RWPE2 (cell line): ENCODE data around the gene SYNGR1.

Experiments used
- ATAC-seq: fragments of 200-7000 bp; cut with Tn5 transposase; 3 replicates; pipeline ENCODE4 v1.9.1; 2021; ENCODE audit warnings: low read depth
- DNase-seq: peaks from one replicate; pipeline ENCODE4 v3.0.0-alpha.2; 2020; ENCODE audit warnings: low spot score
- H3K27ac ChIP-seq: fragments of 450-650 bp; 2 replicates; pipeline ENCODE4 v1.5.1; 2017; ENCODE audit warnings: mild to moderate bottlenecking; ENCODE audit not compliant: poor library complexity, severe bottlenecking
- H3K27me3 ChIP-seq: fragments of 250-450 bp; sonication (Bioruptor Pico); 2 replicates; pipeline ENCODE4 v1.5.1; 2021; ENCODE audit warnings: mild to moderate bottlenecking, moderate library complexity; ENCODE audit not compliant: insufficient read depth, poor library complexity, severe bottlenecking
- H3K36me3 ChIP-seq: fragments of 250-450 bp; sonication (Bioruptor Pico); 2 replicates; pipeline ENCODE4 v1.5.1; 2020; ENCODE audit warnings: low read depth, mild to moderate bottlenecking, moderate library complexity
- H3K4me1 ChIP-seq: fragments of 250-450 bp; sonication (Bioruptor Pico); 2 replicates; pipeline ENCODE4 v1.5.1; 2021; ENCODE audit warnings: mild to moderate bottlenecking, moderate library complexity; ENCODE audit not compliant: insufficient read depth, poor library complexity, severe bottlenecking
- H3K4me3 ChIP-seq: fragments of 250-450 bp; sonication (Bioruptor Pico); 2 replicates; pipeline ENCODE4 v1.5.1; 2021; ENCODE audit warnings: mild to moderate bottlenecking, moderate library complexity; ENCODE audit not compliant: severe bottlenecking
- H3K9me3 ChIP-seq: fragments of 250-450 bp; sonication (Bioruptor Pico); 2 replicates; pipeline ENCODE4 v1.5.1; 2021; ENCODE audit warnings: mild to moderate bottlenecking, moderate library complexity; ENCODE audit not compliant: severe bottlenecking
- TF ChIP-seq, protein P1 (sequence below): fragments of 450-650 bp; IDR thresholded peaks from one replicate; pipeline ENCODE4 v1.5.1; 2017; ENCODE audit warnings: mild to moderate bottlenecking, moderate library complexity; ENCODE audit not compliant: poor library complexity, severe bottlenecking

The SYNGR1 gene

DNA sequence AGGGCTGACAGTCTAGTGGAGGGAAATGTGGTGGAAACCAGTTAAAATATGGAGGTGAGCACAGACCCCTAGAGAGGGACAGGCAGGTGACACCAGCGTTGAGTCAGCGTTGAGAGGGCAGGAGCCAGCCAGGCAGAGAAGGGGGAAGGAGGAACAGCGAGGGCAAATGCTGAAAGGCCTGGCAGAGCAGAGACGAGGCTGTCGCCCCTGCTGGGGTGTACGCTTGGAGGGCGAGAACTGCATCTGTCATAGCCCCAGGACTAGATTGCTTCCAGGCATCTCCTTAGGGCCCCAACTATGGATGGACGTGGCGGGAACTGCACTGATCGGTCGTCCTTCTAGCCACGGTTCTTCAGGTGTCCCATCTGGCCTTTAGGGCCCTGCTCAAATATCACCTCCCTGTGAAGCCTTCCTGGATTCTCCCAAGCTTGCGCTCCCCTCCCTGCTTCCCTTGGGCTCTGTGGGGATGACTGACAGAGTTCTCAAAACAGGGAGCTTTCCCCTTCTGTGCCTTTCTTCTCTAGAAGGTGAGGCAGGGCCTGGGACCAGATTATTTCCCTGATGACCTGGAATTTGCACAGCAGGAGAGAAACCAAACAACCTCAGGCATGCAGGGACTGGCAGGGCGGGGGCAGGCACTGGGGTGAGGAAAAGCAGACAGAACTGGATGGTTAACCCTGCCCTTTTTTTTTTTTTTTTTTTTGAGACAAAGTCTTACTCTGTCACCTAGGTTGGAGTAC, 11.1 kb downstream of the SYNGR1 start:
- H3K27ac ChIP-seq, result no peak overlapping the region
- H3K4me1 ChIP-seq, result no peaks in the 10 kb centered on the region
- TF ChIP-seq, protein P1, sequence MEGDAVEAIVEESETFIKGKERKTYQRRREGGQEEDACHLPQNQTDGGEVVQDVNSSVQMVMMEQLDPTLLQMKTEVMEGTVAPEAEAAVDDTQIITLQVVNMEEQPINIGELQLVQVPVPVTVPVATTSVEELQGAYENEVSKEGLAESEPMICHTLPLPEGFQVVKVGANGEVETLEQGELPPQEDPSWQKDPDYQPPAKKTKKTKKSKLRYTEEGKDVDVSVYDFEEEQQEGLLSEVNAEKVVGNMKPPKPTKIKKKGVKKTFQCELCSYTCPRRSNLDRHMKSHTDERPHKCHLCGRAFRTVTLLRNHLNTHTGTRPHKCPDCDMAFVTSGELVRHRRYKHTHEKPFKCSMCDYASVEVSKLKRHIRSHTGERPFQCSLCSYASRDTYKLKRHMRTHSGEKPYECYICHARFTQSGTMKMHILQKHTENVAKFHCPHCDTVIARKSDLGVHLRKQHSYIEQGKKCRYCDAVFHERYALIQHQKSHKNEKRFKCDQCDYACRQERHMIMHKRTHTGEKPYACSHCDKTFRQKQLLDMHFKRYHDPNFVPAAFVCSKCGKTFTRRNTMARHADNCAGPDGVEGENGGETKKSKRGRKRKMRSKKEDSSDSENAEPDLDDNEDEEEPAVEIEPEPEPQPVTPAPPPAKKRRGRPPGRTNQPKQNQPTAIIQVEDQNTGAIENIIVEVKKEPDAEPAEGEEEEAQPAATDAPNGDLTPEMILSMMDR, result no peak
- H3K4me3 ChIP-seq, result no peak overlapping the region
- no peak for DNase-seq
- no peaks in the 10 kb centered on the region for H3K27me3 ChIP-seq
- no peaks in the 10 kb centered on the region for H3K36me3 ChIP-seq
- peak; percentile 52; the same call in 2 of the 3 replicates for ATAC-seq
- H3K9me3 ChIP-seq, result no peaks in the 10 kb centered on the region

DNA sequence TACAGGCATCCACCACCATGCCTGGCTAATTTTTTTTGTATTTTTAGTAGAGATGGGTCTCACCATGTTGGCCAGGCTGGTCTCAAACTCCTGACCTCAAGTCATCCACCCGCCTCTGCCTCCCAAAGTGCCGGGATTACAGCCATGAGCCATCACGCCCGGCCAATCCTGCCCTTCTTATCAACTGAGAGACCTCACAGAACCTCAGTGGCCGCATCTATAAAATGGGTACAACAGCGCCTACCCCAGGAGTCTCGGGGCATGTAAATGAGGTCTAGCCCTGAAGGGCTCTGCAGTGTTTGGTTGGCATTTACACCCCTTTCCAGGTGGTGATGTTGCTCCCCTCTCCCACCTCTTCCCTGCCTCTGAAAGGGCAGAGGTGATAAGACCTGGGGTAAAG, 11.7 kb downstream of the SYNGR1 start:
- Histone ChIP-seq H3K9me3 (no peaks in the 10 kb centered on the region), H3K27ac (no peak overlapping the region), H3K4me1 (no peaks in the 10 kb centered on the region), H3K4me3 (no peak overlapping the region), H3K27me3 (no peaks in the 10 kb centered on the region), H3K36me3 (no peaks in the 10 kb centered on the region)
- TF ChIP-seq, protein P1, result no peak
- no peak for DNase-seq
- ATAC-seq, result no peak

DNA sequence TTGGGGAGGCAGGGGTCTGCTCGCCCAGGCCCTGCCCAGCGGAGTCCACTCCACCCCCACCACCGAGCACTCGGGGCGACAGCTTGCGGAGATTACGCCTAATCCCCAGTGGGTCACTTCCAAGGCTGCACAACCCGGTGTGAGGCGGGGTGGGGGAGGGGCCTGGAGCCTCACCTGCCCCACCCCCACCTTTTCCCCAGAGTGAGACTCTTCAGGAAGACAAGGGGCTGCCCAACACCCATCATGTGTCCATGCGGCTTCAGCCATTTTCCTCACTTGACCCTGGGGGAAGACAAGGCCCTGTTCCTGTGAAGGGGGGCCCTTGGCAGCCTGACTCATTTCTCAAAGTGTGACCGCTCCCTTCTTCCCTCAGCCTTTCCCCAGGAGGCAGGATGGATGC, 12.5 kb downstream of the SYNGR1 start:
- DNase-seq (no peak), ATAC-seq (0 out of 3 replicates have a peak, but pooled peaks have one; percentile 20)
- H3K27ac ChIP-seq, result no peak overlapping the region
- no peaks in the 10 kb centered on the region for H3K36me3 ChIP-seq
- TF ChIP-seq, protein P1, result no peak
- H3K4me3 ChIP-seq, result no peak overlapping the region
- H3K9me3 ChIP-seq, result no peaks in the 10 kb centered on the region
- H3K4me1 ChIP-seq, result no peaks in the 10 kb centered on the region
- no peaks in the 10 kb centered on the region for H3K27me3 ChIP-seq

DNA sequence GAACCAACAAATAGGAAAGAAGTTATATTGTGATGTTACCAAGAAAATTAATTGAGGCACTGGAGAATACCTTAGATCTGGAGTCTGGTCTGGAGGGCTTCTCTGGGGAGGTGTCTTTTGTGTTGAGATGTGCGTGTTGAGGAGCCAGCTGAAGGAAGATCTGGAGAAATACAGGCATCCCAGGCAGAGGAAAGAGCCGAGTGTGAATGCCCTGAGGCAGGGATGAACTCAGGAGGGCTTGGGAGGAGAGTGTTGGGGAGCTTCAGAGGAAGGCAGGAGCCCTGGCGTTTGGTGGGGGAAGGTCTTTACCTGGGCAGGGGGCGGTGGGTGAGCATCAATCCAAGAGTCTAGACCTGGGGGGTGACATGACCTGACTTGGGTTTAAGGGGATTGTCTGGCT, 13.1 kb downstream of the SYNGR1 start:
- Histone ChIP-seq H3K9me3 (no peaks in the 10 kb centered on the region), H3K4me1 (no peaks in the 10 kb centered on the region), H3K4me3 (no peak overlapping the region), H3K27me3 (no peaks in the 10 kb centered on the region), H3K36me3 (no peaks in the 10 kb centered on the region), H3K27ac (no peak overlapping the region)
- DNase-seq, result no peak
- TF ChIP-seq, protein P1, result no peak
- ATAC-seq, result no peak

DNA sequence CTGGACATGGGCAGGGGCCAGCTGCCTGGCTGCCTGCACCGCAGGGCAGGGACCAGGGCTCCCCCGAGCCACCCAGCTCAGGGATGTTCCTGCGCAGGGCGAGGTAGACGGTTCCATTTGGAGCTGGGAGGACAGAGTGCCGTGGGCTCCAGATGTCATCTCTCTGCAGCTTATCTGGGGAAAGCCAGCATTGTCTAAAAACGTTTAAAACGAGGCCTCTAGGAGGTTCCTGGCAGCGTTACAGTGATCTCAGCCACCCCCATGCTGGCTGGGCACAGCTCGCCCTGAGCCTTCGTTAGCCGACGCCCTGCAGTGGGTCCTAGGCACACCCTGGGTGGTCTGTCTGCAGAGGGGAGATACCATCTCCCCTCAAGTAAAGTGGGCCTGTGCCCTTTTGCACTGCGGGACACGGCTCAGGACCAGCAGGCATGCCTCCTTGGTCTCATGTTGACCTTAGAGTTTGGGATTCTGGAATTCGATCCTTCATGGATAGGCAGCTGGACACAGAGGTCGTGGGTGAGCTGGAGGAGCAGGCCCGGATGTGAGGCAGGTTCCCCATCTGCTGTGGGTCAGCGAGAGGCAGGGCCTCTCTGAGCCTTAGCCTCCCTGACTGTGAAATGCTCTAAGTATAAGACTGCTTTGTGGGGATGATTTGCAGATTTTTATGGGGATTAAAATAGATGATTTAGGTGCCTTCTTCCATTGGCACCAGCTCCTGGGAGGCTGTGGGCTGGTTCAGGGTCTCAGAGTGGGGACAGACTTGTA, 14.1 kb downstream of the SYNGR1 start:
- no peak overlapping the region for H3K27ac ChIP-seq
- no peak for DNase-seq
- H3K4me3 ChIP-seq, result no peak overlapping the region
- no peak for ATAC-seq
- H3K27me3 ChIP-seq, result no peaks in the 10 kb centered on the region
- TF ChIP-seq, protein P1, result no peak
- H3K36me3 ChIP-seq, result no peaks in the 10 kb centered on the region
- no peaks in the 10 kb centered on the region for H3K9me3 ChIP-seq
- no peaks in the 10 kb centered on the region for H3K4me1 ChIP-seq
